Ovary (tissue), 9 donors: ENCODE results near the gene CGB1. TPM values are rescaled to one million over a fixed set of nuclear protein-coding genes. Genes with fewer than 3 reads are reported as not detected.

Experiments
- DNase-seq, 5 donors: peaks; one replicate each; pipeline ENCODE4 v3.0.0-alpha.2; 2019 to 2020
- H3K27ac ChIP-seq, 2 donors: fragments of 200-600 bp; one replicate each; pipeline versions ENCODE4 v1.5.1 to v1.8.0; 2019 to 2022
- H3K27me3 ChIP-seq: fragments of 200-600 bp; one replicate; pipeline ENCODE4 v1.8.0; 2022
- H3K36me3 ChIP-seq: fragments of 200-600 bp; sonication (generic); one replicate; pipeline ENCODE4 v1.5.1; 2019
- H3K4me1 ChIP-seq: one replicate; pipeline ENCODE4 v1.8.1; 2013; ENCODE audit warnings: mild to moderate bottlenecking, moderate library complexity; ENCODE audit not compliant: insufficient read depth
- H3K4me3 ChIP-seq: fragments of 200-600 bp; sonication (generic); one replicate; pipeline ENCODE4 v1.5.1; 2017
- H3K9me3 ChIP-seq, 2 donors: fragments of 200-600 bp in 1 of 2; sonication (generic) in 1 of 2; one replicate each; pipeline versions ENCODE4 v1.5.1 to v1.8.1; 2013 to 2019; ENCODE audit warnings: mild to moderate bottlenecking in 1 of 2, moderate library complexity in 1 of 2
- EP300 ChIP-seq: sonication (generic); formaldehyde crosslinking; IDR thresholded peaks from one replicate; pipeline ENCODE4 v1.6.1; 2017; ENCODE audit warnings: antibody characterized with exemption
- POLR2A ChIP-seq: fragments of 450-650 bp; IDR thresholded peaks from one replicate; pipeline ENCODE4 v1.6.1; 2017; ENCODE audit warnings: antibody characterized with exemption, mild to moderate bottlenecking, moderate library complexity
- WGBS, 3 donors: extraction: QIAGEN DNeasy Blood & Tissue Kit in 1 of 3; methylation state at CpG; one replicate each; pipeline versions ENCODE4 v1.1.5 to v1.1.7; 2013 to 2017; 5-methylcytosine and 5-hydroxymethylcytosine counted together
- intact Hi-C, 4 donors: fragments of 100-400 bp; cut with DNase I; formaldehyde crosslinking; loops; one replicate each; pipeline versions ENCODE4 v1.11.0 to v1.15.1; 2022 to 2023
- microRNA-seq, 3 donors: library from miRNA; unstranded; fragments of <30 nt; microRNA quantifications; one replicate each; pipeline versions ENCODE4 to v1.2.0, GENCODE V29; 2019 to 2020
- polyA plus RNA-seq, 2 donors: library from polyadenylated mRNA; stranded (reverse); fragments of 200-250 nt in 1 of 2; fragments of 350-450 nt in 1 of 2; fragmentation: Illumina TruSeq in 1 of 2; extraction: RNeasy Lipid Tissue Mini Kit (QIAGEN cat#74804) in 1 of 2; gene quantifications; one replicate each; pipeline ENCODE4 v1.2.3, GENCODE V29; 2013 to 2014
- small RNA-seq: library from RNA; depleted of rRNA; stranded (forward); fragments of <200 nt; gene quantifications from one replicate; pipeline ENCODE3, GENCODE V24; 2016
- total RNA-seq, 7 donors: library from RNA; depleted of rRNA in 2 of 7; stranded (reverse); fragments of >200 nt in 2 of 7; fragmentation: NEBNext Ultra II Directional in 3 of 7; extraction: Animal tissue kit (Norgen Biotek cat#: 25700) in 3 of 7; gene quantifications; one replicate each; pipeline versions ENCODE4 v1.1.0 to v1.2.4, GENCODE V29; 2016 to 2023
- TF ChIP-seq, protein P1 (sequence below), 3 donors: fragments of 450-650 bp in 2 of 3; fragments of 200-600 bp in 1 of 3; IDR thresholded peaks; one replicate each; pipeline versions ENCODE4 v1.5.1 to v1.8.0; 2016 to 2022; ENCODE audit warnings: antibody characterized with exemption in 3 of 3, mild to moderate bottlenecking in 1 of 3
- donor health status: DM: no; HTN: no; CAD: no; lungs with moderate emphysema.
- donor health status: DM: no; HTN: no; CAD: no.
- donor health status: Bipolar disorder and iron deficiency.
- donor health status: DM: yes; HTN: yes; CAD: no.
- donor health status: DM: no; HTN: no; CAD: no.
- donor health status: DM: yes; HTN: yes; CAD: no.

CGB1 gene
- total and polyA plus RNA-seq, 9 donors, result not detected

DNA sequence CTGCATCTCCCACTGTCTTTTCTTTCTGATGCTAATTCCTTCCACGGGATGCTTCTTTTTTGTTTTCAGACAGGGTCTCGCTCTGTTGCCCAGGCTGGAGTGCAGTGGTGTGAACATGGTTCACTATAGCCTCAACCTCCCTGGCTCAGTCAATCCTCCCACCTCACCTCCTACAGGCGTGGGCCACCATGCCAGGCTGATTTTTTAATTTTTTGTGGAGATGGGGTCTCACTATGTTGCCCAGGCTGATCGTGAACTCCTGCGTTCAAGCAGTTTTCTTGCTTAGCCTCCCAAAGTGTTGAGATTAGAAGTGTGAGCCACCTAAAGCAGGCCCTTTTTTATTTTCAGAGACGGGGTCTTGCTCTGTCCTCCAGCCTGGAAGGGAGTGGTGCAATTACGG, 48.4 kb downstream of the CGB1 start:
- TF ChIP-seq EP300 (no peak), POLR2A (no peak)
- TF ChIP-seq, protein P1, sequence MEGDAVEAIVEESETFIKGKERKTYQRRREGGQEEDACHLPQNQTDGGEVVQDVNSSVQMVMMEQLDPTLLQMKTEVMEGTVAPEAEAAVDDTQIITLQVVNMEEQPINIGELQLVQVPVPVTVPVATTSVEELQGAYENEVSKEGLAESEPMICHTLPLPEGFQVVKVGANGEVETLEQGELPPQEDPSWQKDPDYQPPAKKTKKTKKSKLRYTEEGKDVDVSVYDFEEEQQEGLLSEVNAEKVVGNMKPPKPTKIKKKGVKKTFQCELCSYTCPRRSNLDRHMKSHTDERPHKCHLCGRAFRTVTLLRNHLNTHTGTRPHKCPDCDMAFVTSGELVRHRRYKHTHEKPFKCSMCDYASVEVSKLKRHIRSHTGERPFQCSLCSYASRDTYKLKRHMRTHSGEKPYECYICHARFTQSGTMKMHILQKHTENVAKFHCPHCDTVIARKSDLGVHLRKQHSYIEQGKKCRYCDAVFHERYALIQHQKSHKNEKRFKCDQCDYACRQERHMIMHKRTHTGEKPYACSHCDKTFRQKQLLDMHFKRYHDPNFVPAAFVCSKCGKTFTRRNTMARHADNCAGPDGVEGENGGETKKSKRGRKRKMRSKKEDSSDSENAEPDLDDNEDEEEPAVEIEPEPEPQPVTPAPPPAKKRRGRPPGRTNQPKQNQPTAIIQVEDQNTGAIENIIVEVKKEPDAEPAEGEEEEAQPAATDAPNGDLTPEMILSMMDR (IDR thresholded peaks at IDR 0.05), result no peak
- Histone ChIP-seq H3K27me3 (no peaks in the 10 kb centered on the region), H3K27ac (no peak overlapping the region), H3K36me3 (no peaks in the 10 kb centered on the region), H3K4me1 (peaks cover 12% of the 10 kb centered on the region), H3K9me3 (no peaks in the 10 kb centered on the region), H3K4me3 (no peak overlapping the region)
- 91 to 97% (median 94%) methylated on average over 7 of the region's 7 CpGs for WGBS, 3 donors
- intact Hi-C loops, result no loop called here
- no peak for DNase-seq

DNA sequence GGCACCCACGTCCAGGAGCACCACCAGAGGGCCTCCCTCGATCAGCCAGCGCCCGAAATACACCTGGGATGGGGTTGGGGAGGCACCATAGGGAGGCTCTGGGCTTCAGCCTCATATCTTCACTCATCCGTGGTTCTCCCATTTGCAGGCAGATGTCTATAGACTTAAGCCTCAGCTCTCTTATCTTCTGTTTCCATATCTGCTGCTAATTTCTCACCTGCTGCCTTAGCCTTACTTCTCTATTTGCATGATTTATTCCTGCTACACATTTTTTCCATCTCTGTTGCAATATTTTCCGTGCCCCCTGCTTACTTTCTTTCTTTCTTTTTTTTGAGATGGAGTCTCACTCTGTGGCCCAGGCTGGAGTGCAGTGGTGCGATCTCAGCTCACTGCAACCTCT, 49.4 kb downstream of the CGB1 start:
- H3K27me3 ChIP-seq, result no peaks in the 10 kb centered on the region
- H3K36me3 ChIP-seq, result no peaks in the 10 kb centered on the region
- H3K9me3 ChIP-seq, result no peaks in the 10 kb centered on the region
- no peak for DNase-seq
- TF ChIP-seq EP300 (no peak), POLR2A (no peak)
- TF ChIP-seq, protein P1 (IDR thresholded peaks at IDR 0.05), result no peak
- intact Hi-C loops, result no loop called here
- H3K4me3 ChIP-seq, result no peak overlapping the region
- 80 to 88% (median 86%) methylated on average over 7 of the region's 7 CpGs for WGBS, 3 donors
- H3K27ac ChIP-seq, result no peak overlapping the region
- H3K4me1 ChIP-seq, result peaks cover 12% of the 10 kb centered on the region

DNA sequence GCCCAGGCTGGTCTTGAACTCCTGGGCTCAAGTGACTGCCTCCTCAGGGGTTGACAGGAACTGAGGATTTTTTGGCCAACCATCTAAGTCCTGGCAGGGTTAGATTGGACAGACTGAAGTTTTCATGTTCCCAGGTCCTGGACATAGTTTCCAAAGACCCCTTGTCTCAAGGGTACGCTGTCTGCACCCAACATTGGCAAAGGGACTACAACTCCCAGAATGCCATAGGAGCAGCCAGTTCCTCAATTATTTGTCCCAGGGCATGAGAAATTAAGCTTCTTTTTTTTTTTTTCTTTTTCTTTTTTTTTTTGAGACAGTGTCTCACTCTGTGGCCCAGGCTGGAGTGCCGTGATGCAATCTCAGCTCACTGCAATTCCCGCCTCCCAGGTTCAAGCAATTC, 50.5 kb downstream of the CGB1 start:
- Histone ChIP-seq H3K27me3 (no peaks in the 10 kb centered on the region), H3K9me3 (no peaks in the 10 kb centered on the region), H3K27ac (no peak overlapping the region), H3K36me3 (no peaks in the 10 kb centered on the region), H3K4me1 (peaks cover 3% of the 10 kb centered on the region), H3K4me3 (no peak overlapping the region)
- intact Hi-C loops, result no loop called here
- TF ChIP-seq POLR2A (no peak), EP300 (no peak)
- WGBS, 3 donors, result 88 to 93% (median 90%) methylated on average over 3 of the region's 3 CpGs
- DNase-seq, result no peak

DNA sequence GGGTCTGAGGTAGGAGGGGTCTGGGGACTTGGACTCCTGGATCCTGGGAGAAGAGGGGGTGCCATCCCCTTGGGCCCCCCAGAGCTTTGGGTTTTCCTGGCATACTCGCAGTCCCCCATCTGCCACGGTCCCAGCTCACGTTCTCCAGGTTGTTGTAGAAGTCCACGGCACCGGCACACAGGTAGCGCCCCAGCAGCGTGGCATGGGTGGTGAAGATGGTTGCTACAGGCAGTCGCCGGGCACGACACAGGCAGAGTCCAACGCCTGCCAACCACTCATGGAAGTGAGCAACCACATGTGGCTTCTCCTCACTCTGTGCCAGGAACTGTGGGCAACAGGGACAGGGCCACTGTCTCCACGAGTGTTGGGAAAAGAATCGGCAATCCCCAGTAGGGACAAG, 51.0 kb downstream of the CGB1 start:
- no peaks in the 10 kb centered on the region for H3K9me3 ChIP-seq

More for the DNA sequence above, 51.0 kb downstream of the CGB1 start:
- no peak overlapping the region for H3K4me3 ChIP-seq
- WGBS, 3 donors, result 92 to 94% (median 93%) methylated on average over 13 of the region's 13 CpGs
- DNase-seq, result no peak
- H3K36me3 ChIP-seq, result no peaks in the 10 kb centered on the region
- intact Hi-C loops, result no loop called here
- H3K27me3 ChIP-seq, result no peaks in the 10 kb centered on the region
- H3K4me1 ChIP-seq, result no peaks in the 10 kb centered on the region
- H3K27ac ChIP-seq, result no peak overlapping the region
- TF ChIP-seq EP300, result no peak
- no peak for TF ChIP-seq POLR2A

Small RNA genes within 50 kb of the gene (microRNA-seq; reads per million reads assigned to microRNA genes)
- gene MIR6798, result 0 to 0.16 (median 0) reads per million in 3 donors

Small RNA genes within 50 kb of the gene (small RNA-seq; reads per million reads assigned to genes)
- not detected for gene MIR6798
- not detected for gene RN7SL708P

Other genes starting within 250 kb of the CGB1 start
- gene BCAT2, start 225.9 kb downstream of the CGB1 start, total RNA-seq, result 10 to 100 TPM; 29.1 to 73.6 (median 55.5) TPM
- gene BCAT2, start 225.9 kb downstream of the CGB1 start, polyA plus RNA-seq, result 10 to 100 TPM in 1 of 2 donors, 1 to 10 TPM in 1; 7.8 to 70.5 TPM
- gene HSD17B14, start 200.4 kb downstream of the CGB1 start, total RNA-seq, result 10 to 100 TPM; 22.9 to 82.8 (median 46.1) TPM
- 10 to 100 TPM; 10.6 to 78.7 TPM for gene HSD17B14, start 200.4 kb downstream of the CGB1 start, polyA plus RNA-seq
- 10 to 100 TPM; 18.3 to 96.5 (median 52.7) TPM for gene PLEKHA4, start 168.3 kb downstream of the CGB1 start, total RNA-seq
- 10 to 100 TPM; 18.8 to 50.9 TPM for gene PLEKHA4, start 168.3 kb downstream of the CGB1 start, polyA plus RNA-seq
- gene PPP1R15A, start 164.5 kb downstream of the CGB1 start, total RNA-seq, result 100 to 1,000 TPM in 1 of 7 donors, 10 to 100 TPM in 6; 22.8 to 156 (median 40.1) TPM
- 10 to 100 TPM; 63.2 to 66.2 TPM for gene PPP1R15A, start 164.5 kb downstream of the CGB1 start, polyA plus RNA-seq
- gene TULP2, start 138.2 kb downstream of the CGB1 start, total RNA-seq, result 1 to 10 TPM in 5 of 7 donors, not detected in 2; 1.8 to 3.3 (median 2.5) TPM
- gene TULP2, start 138.2 kb downstream of the CGB1 start, polyA plus RNA-seq, result under 1 TPM; 0.35 to 0.40 TPM
- 100 to 1,000 TPM; 128 to 249 (median 189) TPM for gene NUCB1, start 136.6 kb downstream of the CGB1 start, total RNA-seq
- 100 to 1,000 TPM; 141 to 230 TPM for gene NUCB1, start 136.6 kb downstream of the CGB1 start, polyA plus RNA-seq
- gene DHDH, start 103.2 kb downstream of the CGB1 start, total RNA-seq, result under 1 TPM in 4 of 7 donors, not detected in 3; 0.28 to 0.78 (median 0.68) TPM
- gene DHDH, start 103.2 kb downstream of the CGB1 start, polyA plus RNA-seq, result under 1 TPM in 1 of 2 donors, not detected in 1; 0.52 TPM
- gene BAX, start 82.0 kb downstream of the CGB1 start, total RNA-seq, result 10 to 100 TPM; 10.6 to 57.7 (median 45.9) TPM
- gene BAX, start 82.0 kb downstream of the CGB1 start, polyA plus RNA-seq, result 10 to 100 TPM; 14.6 to 48.1 TPM
- 1,000 to 10,000 TPM; 1,608 to 2,908 (median 2,022) TPM for gene FTL, start 71.6 kb downstream of the CGB1 start, total RNA-seq
- gene FTL, start 71.6 kb downstream of the CGB1 start, polyA plus RNA-seq, result 1,000 to 10,000 TPM; 2,697 to 3,617 TPM
- 10 to 100 TPM; 16.3 to 33.6 (median 29.0) TPM for gene GYS1, start 43.6 kb downstream of the CGB1 start, total RNA-seq
- gene GYS1, start 43.6 kb downstream of the CGB1 start, polyA plus RNA-seq, result 10 to 100 TPM; 17.0 to 32.5 TPM
- 100 to 1,000 TPM in 1 of 7 donors, 10 to 100 TPM in 6; 44.8 to 101 (median 56.6) TPM for gene RUVBL2, start 43.0 kb downstream of the CGB1 start, total RNA-seq
- 10 to 100 TPM; 11.4 to 53.1 TPM for gene RUVBL2, start 43.0 kb downstream of the CGB1 start, polyA plus RNA-seq
- not detected for gene LHB, start 19.8 kb downstream of the CGB1 start, total RNA-seq
- not detected for gene LHB, start 19.8 kb downstream of the CGB1 start, polyA plus RNA-seq
- gene CGB3, start 12.6 kb downstream of the CGB1 start, total RNA-seq, result not detected
- gene CGB3, start 12.6 kb downstream of the CGB1 start, polyA plus RNA-seq, result not detected
- not detected for gene CGB2, start 5.0 kb downstream of the CGB1 start, total RNA-seq
- not detected for gene CGB2, start 5.0 kb downstream of the CGB1 start, polyA plus RNA-seq
- not detected for gene CGB5, start 7.0 kb upstream of the CGB1 start, total RNA-seq
- not detected for gene CGB5, start 7.0 kb upstream of the CGB1 start, polyA plus RNA-seq
- under 1 TPM in 1 of 7 donors, not detected in 6; 0.46 TPM for gene CGB8, start 12.2 kb upstream of the CGB1 start, total RNA-seq
- gene CGB8, start 12.2 kb upstream of the CGB1 start, polyA plus RNA-seq, result not detected
- not detected for gene CGB7, start 20.9 kb upstream of the CGB1 start, total RNA-seq
- gene CGB7, start 20.9 kb upstream of the CGB1 start, polyA plus RNA-seq, result under 1 TPM in 1 of 2 donors, not detected in 1; 0.15 TPM
- gene NTF4, start 27.9 kb upstream of the CGB1 start, total RNA-seq, result under 1 TPM in 3 of 7 donors, not detected in 4; 0.23 to 0.46 (median 0.27) TPM
- gene NTF4, start 27.9 kb upstream of the CGB1 start, polyA plus RNA-seq, result under 1 TPM in 1 of 2 donors, not detected in 1; 0.13 TPM
- gene KCNA7, start 35.8 kb upstream of the CGB1 start, total RNA-seq, result not detected
- gene KCNA7, start 35.8 kb upstream of the CGB1 start, polyA plus RNA-seq, result not detected
- gene SNRNP70, start 48.6 kb upstream of the CGB1 start, total RNA-seq, result 100 to 1,000 TPM; 181 to 284 (median 252) TPM
- gene SNRNP70, start 48.6 kb upstream of the CGB1 start, polyA plus RNA-seq, result 100 to 1,000 TPM; 133 to 366 TPM
- gene LIN7B, start 77.5 kb upstream of the CGB1 start, total RNA-seq, result 1 to 10 TPM; 6.6 to 9.8 (median 8.5) TPM
- gene LIN7B, start 77.5 kb upstream of the CGB1 start, polyA plus RNA-seq, result 1 to 10 TPM in 1 of 2 donors, under 1 TPM in 1; 0.82 to 8.9 TPM
- 1 to 10 TPM in 1 of 7 donors, under 1 TPM in 3, not detected in 3; 0.45 to 1.5 (median 0.46) TPM for gene C19orf73, start 82.2 kb upstream of the CGB1 start, total RNA-seq
- under 1 TPM in 1 of 2 donors, not detected in 1; 0.42 TPM for gene C19orf73, start 82.2 kb upstream of the CGB1 start, polyA plus RNA-seq
- 1 to 10 TPM in 6 of 7 donors, under 1 TPM in 1; 0.72 to 6.1 (median 3.2) TPM for gene PPFIA3, start 82.6 kb upstream of the CGB1 start, total RNA-seq
- 1 to 10 TPM in 1 of 2 donors, under 1 TPM in 1; 0.55 to 5.8 TPM for gene PPFIA3, start 82.6 kb upstream of the CGB1 start, polyA plus RNA-seq
- 1 to 10 TPM in 5 of 7 donors, under 1 TPM in 2; 0.36 to 3.0 (median 2.1) TPM for gene HRC, start 118.5 kb upstream of the CGB1 start, total RNA-seq
- gene HRC, start 118.5 kb upstream of the CGB1 start, polyA plus RNA-seq, result 10 to 100 TPM in 1 of 2 donors, 1 to 10 TPM in 1; 4.0 to 10.5 TPM
- 10 to 100 TPM in 2 of 7 donors, 1 to 10 TPM in 5; 1.2 to 12.2 (median 8.2) TPM for gene TRPM4, start 120.9 kb upstream of the CGB1 start, total RNA-seq
- gene TRPM4, start 120.9 kb upstream of the CGB1 start, polyA plus RNA-seq, result 1 to 10 TPM; 1.1 to 5.1 TPM